Loucy (cell line): Measurements from ENCODE around the gene PABPC1L2A.

Experiments
- EZH2phosphoT487 ChIP-seq: fragments of 200-600 bp; IDR thresholded peaks from 2 replicates; pipeline ENCODE4 v1.6.1; 2018; ENCODE audit warnings: antibody characterized with exemption, mild to moderate bottlenecking, moderate library complexity, borderline replicate concordance
- TF ChIP-seq, protein P1 (sequence below): fragments of 200-600 bp; sonication (generic); conservative IDR thresholded peaks from 2 replicates; pipeline ENCODE4 v1.5.1; 2014; ENCODE audit warnings: mild to moderate bottlenecking, antibody characterized with exemption, low read length

DNA sequence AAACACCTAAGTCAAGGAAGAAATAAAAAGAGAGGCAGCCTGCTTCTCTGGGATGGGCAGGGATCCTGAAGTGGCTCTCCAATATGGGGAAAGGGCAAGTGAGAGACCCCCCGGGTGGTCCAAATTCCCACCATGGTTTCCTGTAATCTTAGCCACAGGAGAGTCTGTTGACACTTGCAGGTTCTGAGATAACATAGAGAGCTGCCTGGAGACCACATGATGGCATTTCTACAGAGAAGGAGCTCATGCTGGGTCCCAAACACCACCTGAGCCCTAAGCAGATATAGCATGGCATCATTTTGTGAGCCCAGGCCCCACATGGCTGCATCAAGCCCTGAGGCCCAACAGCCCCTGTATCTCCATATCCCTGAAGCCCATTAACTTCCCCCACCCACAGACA, 50.4 kb downstream of the PABPC1L2A start:
- TF ChIP-seq, protein P1, sequence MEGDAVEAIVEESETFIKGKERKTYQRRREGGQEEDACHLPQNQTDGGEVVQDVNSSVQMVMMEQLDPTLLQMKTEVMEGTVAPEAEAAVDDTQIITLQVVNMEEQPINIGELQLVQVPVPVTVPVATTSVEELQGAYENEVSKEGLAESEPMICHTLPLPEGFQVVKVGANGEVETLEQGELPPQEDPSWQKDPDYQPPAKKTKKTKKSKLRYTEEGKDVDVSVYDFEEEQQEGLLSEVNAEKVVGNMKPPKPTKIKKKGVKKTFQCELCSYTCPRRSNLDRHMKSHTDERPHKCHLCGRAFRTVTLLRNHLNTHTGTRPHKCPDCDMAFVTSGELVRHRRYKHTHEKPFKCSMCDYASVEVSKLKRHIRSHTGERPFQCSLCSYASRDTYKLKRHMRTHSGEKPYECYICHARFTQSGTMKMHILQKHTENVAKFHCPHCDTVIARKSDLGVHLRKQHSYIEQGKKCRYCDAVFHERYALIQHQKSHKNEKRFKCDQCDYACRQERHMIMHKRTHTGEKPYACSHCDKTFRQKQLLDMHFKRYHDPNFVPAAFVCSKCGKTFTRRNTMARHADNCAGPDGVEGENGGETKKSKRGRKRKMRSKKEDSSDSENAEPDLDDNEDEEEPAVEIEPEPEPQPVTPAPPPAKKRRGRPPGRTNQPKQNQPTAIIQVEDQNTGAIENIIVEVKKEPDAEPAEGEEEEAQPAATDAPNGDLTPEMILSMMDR = no peak
- no peak for TF ChIP-seq EZH2phosphoT487
